ENCODE measurements around the gene DAPK1.

Gene DAPK1

GRCh38 chr9:87667164-87667738, 169.6 kb downstream of the DAPK1 start:
- H4K20me1 ChIP-seq (ENCODE audit: insufficient read depth, low read length): no peaks in the 10 kb centered on the region
- no peak overlapping the region for H3K4me2 ChIP-seq (ENCODE audit: low read length)
- no peaks in the 10 kb centered on the region for H3K36me3 ChIP-seq (ENCODE audit: insufficient read depth, low read length)
- H3F3A ChIP-seq (ENCODE audit: insufficient read depth, low read length): no peaks in the 10 kb centered on the region
- no peak overlapping the region for H3K27ac ChIP-seq (ENCODE audit: low read depth, low read length, poor library complexity, severe bottlenecking)
- no peak overlapping the region for H3K4me3 ChIP-seq (ENCODE audit: low read depth, low read length, poor library complexity, severe bottlenecking)
- H3K27me3 ChIP-seq (ENCODE audit: insufficient read depth, low read length): no peaks in the 10 kb centered on the region
- H3K79me2 ChIP-seq (ENCODE audit: insufficient read depth, low read length): no peaks in the 10 kb centered on the region
- H3K9me2 ChIP-seq (ENCODE audit: low read depth, low read length): no peaks in the 10 kb centered on the region
- no peaks in the 10 kb centered on the region for H3K9me3 ChIP-seq (ENCODE audit: low read length)
- H3K9ac ChIP-seq (ENCODE audit: low read length): no peak overlapping the region
- no peak overlapping the region for H2AFZ ChIP-seq (ENCODE audit: low read length)
- H3K4me1 ChIP-seq (ENCODE audit: insufficient read depth, low read length, severe bottlenecking): no peaks in the 10 kb centered on the region
- TF ChIP-seq CTCF (IDR thresholded peaks at IDR 0.05; ENCODE audit: low read length) (peak; percentile 34; the same call in 1 of the 2 replicates), EZH2 (IDR thresholded peaks at IDR 0.05; ENCODE audit: borderline replicate concordance, low read length) (no peak)

- Histone ChIP-seq H3K27me3 (ENCODE audit: insufficient read depth, low read length) (no peaks in the 10 kb centered on the region), H3K9me3 (ENCODE audit: low read length) (no peaks in the 10 kb centered on the region), H2AFZ (ENCODE audit: low read length) (no peak overlapping the region), H3K9me2 (ENCODE audit: low read depth, low read length) (no peaks in the 10 kb centered on the region), H3K9ac (ENCODE audit: low read length) (no peak overlapping the region), H3K4me2 (ENCODE audit: low read length) (no peak overlapping the region), H3K79me2 (ENCODE audit: insufficient read depth, low read length) (no peaks in the 10 kb centered on the region), H4K20me1 (ENCODE audit: insufficient read depth, low read length) (no peaks in the 10 kb centered on the region), H3K4me1 (ENCODE audit: insufficient read depth, low read length, severe bottlenecking) (no peaks in the 10 kb centered on the region), H3K4me3 (ENCODE audit: low read depth, low read length, poor library complexity, severe bottlenecking) (no peak overlapping the region), H3F3A (ENCODE audit: insufficient read depth, low read length) (no peaks in the 10 kb centered on the region), H3K27ac (ENCODE audit: low read depth, low read length, poor library complexity, severe bottlenecking) (no peak overlapping the region), H3K36me3 (ENCODE audit: insufficient read depth, low read length) (no peaks in the 10 kb centered on the region)
- TF ChIP-seq CTCF (IDR thresholded peaks at IDR 0.05; ENCODE audit: low read length) (no peak), EZH2 (IDR thresholded peaks at IDR 0.05; ENCODE audit: borderline replicate concordance, low read length) (no peak)
These were observed 170.6 kb downstream of the DAPK1 start for GRCh38 chr9:87668222-87668621.

GRCh38 chr9:87668722-87669121, 171.1 kb downstream of the DAPK1 start:
- no peaks in the 10 kb centered on the region for H3K9me3 ChIP-seq (ENCODE audit: low read length)

More at GRCh38 chr9:87668722-87669121, 171.1 kb downstream of the DAPK1 start:
- TF ChIP-seq CTCF (IDR thresholded peaks at IDR 0.05; ENCODE audit: low read length) (no peak), EZH2 (IDR thresholded peaks at IDR 0.05; ENCODE audit: borderline replicate concordance, low read length) (no peak)
- no peaks in the 10 kb centered on the region for H3K9me2 ChIP-seq (ENCODE audit: low read depth, low read length)
- no peaks in the 10 kb centered on the region for H3K79me2 ChIP-seq (ENCODE audit: insufficient read depth, low read length)
- H3F3A ChIP-seq (ENCODE audit: insufficient read depth, low read length): no peaks in the 10 kb centered on the region
- no peaks in the 10 kb centered on the region for H3K36me3 ChIP-seq (ENCODE audit: insufficient read depth, low read length)
- no peak overlapping the region for H3K4me3 ChIP-seq (ENCODE audit: low read depth, low read length, poor library complexity, severe bottlenecking)
- no peaks in the 10 kb centered on the region for H4K20me1 ChIP-seq (ENCODE audit: insufficient read depth, low read length)
- no peak overlapping the region for H2AFZ ChIP-seq (ENCODE audit: low read length)
- H3K4me1 ChIP-seq (ENCODE audit: insufficient read depth, low read length, severe bottlenecking): no peaks in the 10 kb centered on the region
- H3K9ac ChIP-seq (ENCODE audit: low read length): no peak overlapping the region
- H3K27me3 ChIP-seq (ENCODE audit: insufficient read depth, low read length): no peaks in the 10 kb centered on the region
- no peak overlapping the region for H3K27ac ChIP-seq (ENCODE audit: low read depth, low read length, poor library complexity, severe bottlenecking)
- H3K4me2 ChIP-seq (ENCODE audit: low read length): no peak overlapping the region

All from OCI-LY1 (cell line).